Loucy (cell line): ENCODE data around the gene ADAMTS12.

Source experiments
- H2AFZ ChIP-seq: fragments of 200-600 bp; sonication (generic); 2 replicates; pipeline ENCODE4 v1.6.0; 2016; ENCODE audit warnings: antibody characterized with exemption, mild to moderate bottlenecking, low read length, moderate library complexity
- H3F3A ChIP-seq: fragments of 200-600 bp; 2 replicates; pipeline ENCODE4 v1.6.0; 2016; ENCODE audit warnings: antibody characterized with exemption, low read depth, mild to moderate bottlenecking
- H3K27me3 ChIP-seq: fragments of 200-600 bp; sonication (generic); 2 replicates; pipeline ENCODE4 v1.6.1; 2014; ENCODE audit warnings: low read length, mild to moderate bottlenecking; ENCODE audit not compliant: insufficient read depth, poor library complexity, severe bottlenecking
- H3K36me3 ChIP-seq: fragments of 200-600 bp; sonication (generic); 2 replicates; pipeline ENCODE4 v1.6.1; 2016; ENCODE audit warnings: low read length; ENCODE audit not compliant: insufficient read depth
- H3K4me1 ChIP-seq: fragments of 200-600 bp; sonication (generic); 2 replicates; pipeline ENCODE4 v1.5.1; 2014; ENCODE audit warnings: low read length, mild to moderate bottlenecking; ENCODE audit not compliant: insufficient read depth, poor library complexity, severe bottlenecking
- H3K4me2 ChIP-seq: fragments of 200-600 bp; sonication (generic); 2 replicates; pipeline ENCODE4 v1.6.0; 2014; ENCODE audit warnings: antibody characterized with exemption, low read length, low read depth, mild to moderate bottlenecking; ENCODE audit not compliant: poor library complexity, severe bottlenecking
- H3K4me3 ChIP-seq: fragments of 200-600 bp; sonication (generic); 2 replicates; pipeline ENCODE4 v1.5.1; 2014; ENCODE audit warnings: low read length, mild to moderate bottlenecking, mixed read lengths; ENCODE audit not compliant: poor library complexity, severe bottlenecking
- H3K79me2 ChIP-seq: fragments of 200-600 bp; sonication (generic); 2 replicates; pipeline ENCODE4 v1.6.1; 2014; ENCODE audit warnings: low read length; ENCODE audit not compliant: insufficient read depth
- H3K9ac ChIP-seq: fragments of 200-600 bp; sonication (generic); 2 replicates; pipeline ENCODE4 v1.6.0; 2014; ENCODE audit warnings: mild to moderate bottlenecking, low read depth, low read length, moderate library complexity; ENCODE audit not compliant: poor library complexity, severe bottlenecking
- H3K9me2 ChIP-seq: fragments of 200-600 bp; sonication (generic); replicated peaks from 2 replicates; pipeline ENCODE4 v1.6.1; 2016; ENCODE audit warnings: low read depth, low read length, mixed read lengths
- H3K9me3 ChIP-seq: fragments of 200-600 bp; sonication (generic); 2 replicates; pipeline ENCODE4 v1.6.1; 2014; ENCODE audit warnings: mild to moderate bottlenecking, antibody characterized with exemption, low read length, low read depth; ENCODE audit not compliant: insufficient read depth
- H4K20me1 ChIP-seq: fragments of 200-600 bp; sonication (generic); 2 replicates; pipeline ENCODE4 v1.6.0; 2014; ENCODE audit warnings: antibody characterized with exemption, low read length, mild to moderate bottlenecking; ENCODE audit not compliant: insufficient read depth, poor library complexity, severe bottlenecking
- EZH2phosphoT487 ChIP-seq: fragments of 200-600 bp; IDR thresholded peaks from 2 replicates; pipeline ENCODE4 v1.6.1; 2018; ENCODE audit warnings: antibody characterized with exemption, mild to moderate bottlenecking, moderate library complexity, borderline replicate concordance
- TF ChIP-seq, protein P1 (sequence below): fragments of 200-600 bp; sonication (generic); conservative IDR thresholded peaks from 2 replicates; pipeline ENCODE4 v1.5.1; 2014; ENCODE audit warnings: mild to moderate bottlenecking, antibody characterized with exemption, low read length

The ADAMTS12 gene

GRCh38 chr5:33792559-33792958 is 99.2 kb downstream of the ADAMTS12 start:
- TF ChIP-seq EZH2phosphoT487 = no peak
- TF ChIP-seq, protein P1, sequence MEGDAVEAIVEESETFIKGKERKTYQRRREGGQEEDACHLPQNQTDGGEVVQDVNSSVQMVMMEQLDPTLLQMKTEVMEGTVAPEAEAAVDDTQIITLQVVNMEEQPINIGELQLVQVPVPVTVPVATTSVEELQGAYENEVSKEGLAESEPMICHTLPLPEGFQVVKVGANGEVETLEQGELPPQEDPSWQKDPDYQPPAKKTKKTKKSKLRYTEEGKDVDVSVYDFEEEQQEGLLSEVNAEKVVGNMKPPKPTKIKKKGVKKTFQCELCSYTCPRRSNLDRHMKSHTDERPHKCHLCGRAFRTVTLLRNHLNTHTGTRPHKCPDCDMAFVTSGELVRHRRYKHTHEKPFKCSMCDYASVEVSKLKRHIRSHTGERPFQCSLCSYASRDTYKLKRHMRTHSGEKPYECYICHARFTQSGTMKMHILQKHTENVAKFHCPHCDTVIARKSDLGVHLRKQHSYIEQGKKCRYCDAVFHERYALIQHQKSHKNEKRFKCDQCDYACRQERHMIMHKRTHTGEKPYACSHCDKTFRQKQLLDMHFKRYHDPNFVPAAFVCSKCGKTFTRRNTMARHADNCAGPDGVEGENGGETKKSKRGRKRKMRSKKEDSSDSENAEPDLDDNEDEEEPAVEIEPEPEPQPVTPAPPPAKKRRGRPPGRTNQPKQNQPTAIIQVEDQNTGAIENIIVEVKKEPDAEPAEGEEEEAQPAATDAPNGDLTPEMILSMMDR = no peak
- no peak overlapping the region for H2AFZ ChIP-seq
- H3K9me3 ChIP-seq = no peaks in the 10 kb centered on the region
- H3K79me2 ChIP-seq = no peaks in the 10 kb centered on the region
- H3K4me3 ChIP-seq = no peak overlapping the region
- H4K20me1 ChIP-seq = no peaks in the 10 kb centered on the region
- no peaks in the 10 kb centered on the region for H3K36me3 ChIP-seq
- H3F3A ChIP-seq = no peaks in the 10 kb centered on the region
- no peak overlapping the region for H3K9ac ChIP-seq
- no peaks in the 10 kb centered on the region for H3K9me2 ChIP-seq
- no peaks in the 10 kb centered on the region for H3K27me3 ChIP-seq
- no peaks in the 10 kb centered on the region for H3K4me1 ChIP-seq
- H3K4me2 ChIP-seq = no peak overlapping the region

- no peaks in the 10 kb centered on the region for H3K9me2 ChIP-seq
- no peaks in the 10 kb centered on the region for H3K27me3 ChIP-seq
- no peaks in the 10 kb centered on the region for H3F3A ChIP-seq
- no peaks in the 10 kb centered on the region for H4K20me1 ChIP-seq
- H3K36me3 ChIP-seq = no peaks in the 10 kb centered on the region
- H3K4me1 ChIP-seq = no peaks in the 10 kb centered on the region
- TF ChIP-seq, protein P1 = no peak
- no peak overlapping the region for H3K4me3 ChIP-seq
- H3K9ac ChIP-seq = no peak overlapping the region
- H3K4me2 ChIP-seq = no peak overlapping the region
- H2AFZ ChIP-seq = no peak overlapping the region
- H3K9me3 ChIP-seq = 0 out of 2 replicates have a peak, but pooled peaks cover 4% of the 10 kb centered on the region
- no peaks in the 10 kb centered on the region for H3K79me2 ChIP-seq
These were observed 102.2 kb downstream of the ADAMTS12 start for GRCh38 chr5:33789567-33789957.

DNA sequence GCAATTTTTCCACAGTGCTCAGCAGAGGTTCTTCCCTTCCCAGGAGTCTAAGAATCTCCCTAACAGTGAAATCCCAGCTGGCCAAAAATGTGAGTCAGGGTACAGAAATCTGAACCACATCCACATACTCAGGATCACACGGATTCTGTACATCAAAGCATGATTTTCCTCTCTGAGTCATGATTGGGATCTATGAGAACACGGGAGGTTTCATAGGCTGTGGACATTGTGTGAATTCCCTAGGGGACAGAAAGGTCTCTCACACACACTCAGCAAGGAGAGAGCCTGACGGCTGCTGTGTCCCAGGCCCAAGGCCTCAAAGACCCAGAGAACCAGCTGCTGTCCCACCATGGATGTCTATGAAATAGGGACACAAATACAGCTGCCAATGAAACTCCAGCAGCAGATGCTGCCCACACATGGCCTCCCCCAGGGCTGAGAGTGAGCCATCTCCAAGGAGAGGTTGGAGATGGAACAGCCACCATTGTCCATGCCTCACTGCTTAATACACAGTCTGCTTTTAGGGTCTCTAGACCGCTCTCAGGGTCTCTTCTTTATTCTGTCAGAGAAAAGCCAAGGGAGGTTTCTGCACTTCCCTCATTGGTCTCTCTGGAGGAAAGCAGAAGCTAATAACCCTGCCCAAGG is 102.7 kb downstream of the ADAMTS12 start:
- no peaks in the 10 kb centered on the region for H4K20me1 ChIP-seq
- 0 out of 2 replicates have a peak, but pooled peaks cover 4% of the 10 kb centered on the region for H3K9me3 ChIP-seq
- H3K36me3 ChIP-seq = no peaks in the 10 kb centered on the region
- H3K9ac ChIP-seq = no peak overlapping the region
- H3K4me2 ChIP-seq = no peak overlapping the region
- H3K9me2 ChIP-seq = no peaks in the 10 kb centered on the region
- TF ChIP-seq, protein P1 = no peak
- TF ChIP-seq EZH2phosphoT487 = no peak
- H3K4me3 ChIP-seq = no peak overlapping the region
- no peaks in the 10 kb centered on the region for H3K4me1 ChIP-seq
- no peaks in the 10 kb centered on the region for H3K27me3 ChIP-seq
- no peaks in the 10 kb centered on the region for H3F3A ChIP-seq
- no peaks in the 10 kb centered on the region for H3K79me2 ChIP-seq
- H2AFZ ChIP-seq = no peak overlapping the region
